Gastrocnemius medialis (tissue), 4 donors: ENCODE data around the gene LRRC75B.
"Not testable (repeated sequence)": the region's sequence is repeated elsewhere in the genome, so short reads cannot be mapped to it uniquely, and the experiment has no call there.

Experiments used
- POLR2A ChIP-seq, 2 donors: fragments of 450-650 bp; IDR thresholded peaks; one replicate each; pipeline ENCODE4 v1.6.1; 2017; ENCODE audit warnings: antibody characterized with exemption in 2 of 2, mild to moderate bottlenecking in 2 of 2, moderate library complexity in 2 of 2
- TF ChIP-seq, protein P1 (sequence below), 5 experiments: fragments of 450-650 bp in 3 of 5; fragments of 200-600 bp in 2 of 5; sonication (generic) in 2 of 5; IDR thresholded peaks in 4 of 5; conservative IDR thresholded peaks in 1 of 5; 1 replicate in 4 of 5; 2 replicates in 1 of 5; pipeline ENCODE4 v1.5.1; 2016 to 2019; ENCODE audit warnings: antibody characterized with exemption in 5 of 5, mild to moderate bottlenecking in 3 of 5, moderate library complexity in 3 of 5

DNA sequence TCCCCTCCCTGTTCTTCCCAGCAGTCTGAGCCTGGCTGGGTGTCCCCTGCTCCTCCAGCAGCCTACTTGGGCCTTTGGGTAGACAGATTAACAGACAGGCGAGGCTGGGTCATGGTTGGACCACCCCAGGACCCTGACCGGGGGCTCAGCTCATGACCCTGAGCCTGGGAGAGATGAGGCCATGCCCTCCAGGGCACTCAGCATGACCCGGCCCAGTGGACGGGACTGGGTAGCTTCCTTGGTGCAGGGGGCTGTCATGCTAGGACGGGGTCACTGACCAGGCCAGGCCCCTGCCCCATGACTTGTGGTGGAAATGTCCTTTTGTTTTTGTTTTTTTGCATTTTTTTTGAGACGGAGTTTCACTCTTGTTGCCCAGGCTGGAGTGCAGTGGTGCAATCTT lies 15.5 kb upstream of the LRRC75B start:
- TF ChIP-seq, protein P1, sequence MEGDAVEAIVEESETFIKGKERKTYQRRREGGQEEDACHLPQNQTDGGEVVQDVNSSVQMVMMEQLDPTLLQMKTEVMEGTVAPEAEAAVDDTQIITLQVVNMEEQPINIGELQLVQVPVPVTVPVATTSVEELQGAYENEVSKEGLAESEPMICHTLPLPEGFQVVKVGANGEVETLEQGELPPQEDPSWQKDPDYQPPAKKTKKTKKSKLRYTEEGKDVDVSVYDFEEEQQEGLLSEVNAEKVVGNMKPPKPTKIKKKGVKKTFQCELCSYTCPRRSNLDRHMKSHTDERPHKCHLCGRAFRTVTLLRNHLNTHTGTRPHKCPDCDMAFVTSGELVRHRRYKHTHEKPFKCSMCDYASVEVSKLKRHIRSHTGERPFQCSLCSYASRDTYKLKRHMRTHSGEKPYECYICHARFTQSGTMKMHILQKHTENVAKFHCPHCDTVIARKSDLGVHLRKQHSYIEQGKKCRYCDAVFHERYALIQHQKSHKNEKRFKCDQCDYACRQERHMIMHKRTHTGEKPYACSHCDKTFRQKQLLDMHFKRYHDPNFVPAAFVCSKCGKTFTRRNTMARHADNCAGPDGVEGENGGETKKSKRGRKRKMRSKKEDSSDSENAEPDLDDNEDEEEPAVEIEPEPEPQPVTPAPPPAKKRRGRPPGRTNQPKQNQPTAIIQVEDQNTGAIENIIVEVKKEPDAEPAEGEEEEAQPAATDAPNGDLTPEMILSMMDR (IDR thresholded peaks at IDR 0.05 in 4 of 5, conservative IDR thresholded peaks at IDR 0.05 in 1 of 5): not testable (repeated sequence)
- TF ChIP-seq POLR2A (IDR thresholded peaks at IDR 0.05): not testable (repeated sequence)
